HepG2 (cell line): ENCODE data around the gene RAC3. TPM values are rescaled to one million over a fixed set of nuclear protein-coding genes. Genes with fewer than 3 reads are reported as not detected.

Experiments used
- ETV5 ChIP-seq: IDR thresholded peaks from 2 replicates; pipeline ENCODE4 v1.6.1; 2018; ENCODE audit warnings: missing biosample characterization, missing genetic modification reagents, inconsistent platforms, borderline replicate concordance
- GFI1 ChIP-seq: sonication (generic); formaldehyde crosslinking; IDR thresholded peaks from 2 replicates; pipeline ENCODE4 v1.5.0; 2020; ENCODE audit warnings: missing genetic modification reagents, mild to moderate bottlenecking, borderline replicate concordance
- HOXD1 ChIP-seq: sonication (generic); formaldehyde crosslinking; IDR thresholded peaks from 2 replicates; pipeline ENCODE4 v1.5.0; 2020; ENCODE audit warnings: missing genetic modification reagents
- JUND ChIP-seq: sonication (generic); formaldehyde crosslinking; IDR thresholded peaks from 2 replicates; pipeline ENCODE4 v1.8.0; 2022; ENCODE audit warnings: mild to moderate bottlenecking, missing genetic modification reagents
- MAF1 ChIP-seq: sonication (generic); formaldehyde crosslinking; IDR thresholded peaks from 2 replicates; pipeline ENCODE4 v1.5.0; 2020; ENCODE audit warnings: missing genetic modification reagents, borderline replicate concordance
- PRPF4 ChIP-seq: fragments of 200-400 bp; formaldehyde crosslinking; IDR thresholded peaks from 2 replicates; pipeline ENCODE4 v1.6.1; 2016; ENCODE audit warnings: low read length, low read depth; ENCODE audit not compliant: poor library complexity, severe bottlenecking
- SP1 ChIP-seq, 2 experiments: fragments of 450-650 bp in 1 of 2; sonication (generic) in 1 of 2; formaldehyde crosslinking in 1 of 2; IDR thresholded peaks; 2 replicates each; pipeline versions ENCODE4 v1.4.0 to v1.6.1; 2016 to 2020; ENCODE audit warnings: missing genetic modification reagents in 1 of 2
- ZNF124 ChIP-seq: sonication (generic); formaldehyde crosslinking; IDR thresholded peaks from 2 replicates; pipeline ENCODE4 v1.4.0; 2020; ENCODE audit warnings: missing genetic modification reagents
- ZNF431 ChIP-seq: sonication (generic); formaldehyde crosslinking; IDR thresholded peaks from 2 replicates; pipeline ENCODE4 v1.9.0; 2022; ENCODE audit warnings: missing genetic modification reagents, low read depth, mild to moderate bottlenecking, borderline replicate concordance
- ZNF674 ChIP-seq: sonication (generic); formaldehyde crosslinking; IDR thresholded peaks from 2 replicates; pipeline ENCODE4 v1.5.0; 2020; ENCODE audit warnings: low read depth, mild to moderate bottlenecking, missing genetic modification reagents
- ZZZ3 ChIP-seq: sonication (generic); formaldehyde crosslinking; IDR thresholded peaks from 2 replicates; pipeline ENCODE4 v1.4.0; 2020; ENCODE audit warnings: missing genetic modification reagents, mild to moderate bottlenecking, borderline replicate concordance
- polyA plus RNA-seq, 8 experiments: library from polyadenylated mRNA; depleted of rRNA in 3 of 8; stranded (reverse) in 7 of 8; unstranded in 1 of 8; fragments of >200 nt; fragmentation: Illumina TruSeq in 4 of 8; extraction: Trizol in 4 of 8; gene quantifications; 2 replicates each; pipeline versions ENCODE4 v1.2.1 to v1.2.3, GENCODE V29; 2011 to 2016; ENCODE audit warnings: low read depth in 4 of 8, missing spikeins in 1 of 8, mixed read lengths in 1 of 8; ENCODE audit not compliant: insufficient read depth in 1 of 8
- total RNA-seq, 5 experiments: library from RNA; depleted of rRNA; stranded (reverse); fragments of >200 nt; fragmentation: Illumina TruSeq; extraction: Trizol; gene quantifications; 2 replicates each; pipeline ENCODE4 v1.2.3, GENCODE V29; 2016; ENCODE audit warnings: low read depth in 1 of 5
- TF ChIP-seq, protein P1 (sequence below): sonication (generic); formaldehyde crosslinking; IDR thresholded peaks from 2 replicates; pipeline ENCODE4 v1.8.0; 2022; ENCODE audit warnings: missing genetic modification reagents, mild to moderate bottlenecking, borderline replicate concordance
- TF ChIP-seq, protein P2 (sequence below): sonication (generic); formaldehyde crosslinking; IDR thresholded peaks from 2 replicates; pipeline ENCODE4 v1.5.1; 2020; ENCODE audit warnings: mild to moderate bottlenecking, missing genetic modification reagents, moderate library complexity
- TF ChIP-seq, protein P3 (sequence below), 2 experiments: sonication (generic) in 1 of 2; formaldehyde crosslinking in 1 of 2; IDR thresholded peaks; 2 replicates each; pipeline versions ENCODE4 v1.4.0 to v1.6.1; 2016 to 2020; ENCODE audit warnings: borderline replicate concordance in 1 of 2, low read depth in 1 of 2, mild to moderate bottlenecking in 1 of 2, missing genetic modification reagents in 1 of 2
- TF ChIP-seq, protein P4 (sequence below): sonication (generic); formaldehyde crosslinking; IDR thresholded peaks from 2 replicates; pipeline ENCODE4 v1.8.0; 2022; ENCODE audit warnings: mild to moderate bottlenecking, missing genetic modification reagents, moderate library complexity
- TF ChIP-seq, protein P5 (sequence below): sonication (generic); formaldehyde crosslinking; IDR thresholded peaks from 2 replicates; pipeline ENCODE4 v1.4.0; 2020; ENCODE audit warnings: mild to moderate bottlenecking, missing genetic modification reagents

RAC3 gene
- total and polyA plus RNA-seq, 2 of the 13 experiments (the other 11 are each of a cell fraction or from before 2014, with no cell fraction given) = 10.5 to 21.3 TPM

DNA sequence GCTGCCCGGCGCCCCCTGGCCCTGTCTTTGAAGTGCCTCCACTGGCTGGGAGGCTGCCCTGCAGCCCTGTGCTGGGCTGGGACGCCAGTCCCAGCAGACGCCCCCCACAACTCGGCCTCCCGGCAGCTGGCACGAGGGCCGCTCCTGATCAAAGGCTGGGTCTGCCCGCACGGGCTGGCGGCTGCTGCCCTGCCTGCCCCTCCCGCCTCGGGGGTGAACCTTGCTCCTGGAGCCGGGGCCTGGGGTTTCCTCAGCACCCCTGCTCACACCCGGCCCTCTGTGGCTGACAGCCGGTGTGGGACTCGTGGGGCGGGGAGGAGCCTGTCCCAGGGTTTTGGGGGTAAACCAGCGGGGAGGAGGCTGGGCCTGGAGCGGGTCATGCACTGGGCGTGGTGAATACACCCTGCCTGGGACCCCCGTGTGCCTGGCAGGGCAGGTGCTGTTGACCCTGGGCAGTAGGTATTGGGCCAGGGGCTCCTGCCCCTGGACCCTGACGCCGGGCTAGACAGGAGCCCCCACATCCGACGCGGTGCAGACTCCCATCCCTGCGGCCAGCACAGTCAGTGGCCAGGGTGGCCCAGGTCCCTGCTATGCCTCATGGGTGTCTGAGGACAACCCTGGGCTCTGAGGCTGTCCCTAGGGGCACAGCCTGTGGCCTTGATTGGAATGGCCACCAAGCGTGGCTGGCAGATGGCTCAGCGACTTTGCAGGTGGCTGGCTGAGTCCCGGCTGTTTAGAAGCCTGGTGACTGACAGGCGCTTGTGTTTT, 30.5 kb upstream of the RAC3 start (continued):
- TF ChIP-seq, protein P1, sequence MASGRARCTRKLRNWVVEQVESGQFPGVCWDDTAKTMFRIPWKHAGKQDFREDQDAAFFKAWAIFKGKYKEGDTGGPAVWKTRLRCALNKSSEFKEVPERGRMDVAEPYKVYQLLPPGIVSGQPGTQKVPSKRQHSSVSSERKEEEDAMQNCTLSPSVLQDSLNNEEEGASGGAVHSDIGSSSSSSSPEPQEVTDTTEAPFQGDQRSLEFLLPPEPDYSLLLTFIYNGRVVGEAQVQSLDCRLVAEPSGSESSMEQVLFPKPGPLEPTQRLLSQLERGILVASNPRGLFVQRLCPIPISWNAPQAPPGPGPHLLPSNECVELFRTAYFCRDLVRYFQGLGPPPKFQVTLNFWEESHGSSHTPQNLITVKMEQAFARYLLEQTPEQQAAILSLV (CRISPR knock-in tag) = no peak; the same call in none of the 2 replicates
- TF ChIP-seq SP1 (IDR thresholded peaks at IDR 0.05) (no peak), SP1 (CRISPR knock-in tag; IDR thresholded peaks at IDR 0.05) (peak; percentile 63), PRPF4 (no peak), HOXD1 (peak; percentile 78), ETV5 (peak; percentile 91), ZZZ3 (CRISPR knock-in tag) (no peak; the same call in 1 of the 2 replicates), GFI1 (CRISPR knock-in tag) (peak; percentile 81), JUND (CRISPR knock-in tag) (peak; percentile 80), ZNF674 (CRISPR knock-in tag) (no peak), ZNF124 (CRISPR knock-in tag) (peak; percentile 62; the same call in 1 of the 2 replicates), ZNF431 (CRISPR knock-in tag) (peak; percentile 89), MAF1 (CRISPR knock-in tag) (peak; percentile 75; the same call in 1 of the 2 replicates)
- TF ChIP-seq, protein P2, sequence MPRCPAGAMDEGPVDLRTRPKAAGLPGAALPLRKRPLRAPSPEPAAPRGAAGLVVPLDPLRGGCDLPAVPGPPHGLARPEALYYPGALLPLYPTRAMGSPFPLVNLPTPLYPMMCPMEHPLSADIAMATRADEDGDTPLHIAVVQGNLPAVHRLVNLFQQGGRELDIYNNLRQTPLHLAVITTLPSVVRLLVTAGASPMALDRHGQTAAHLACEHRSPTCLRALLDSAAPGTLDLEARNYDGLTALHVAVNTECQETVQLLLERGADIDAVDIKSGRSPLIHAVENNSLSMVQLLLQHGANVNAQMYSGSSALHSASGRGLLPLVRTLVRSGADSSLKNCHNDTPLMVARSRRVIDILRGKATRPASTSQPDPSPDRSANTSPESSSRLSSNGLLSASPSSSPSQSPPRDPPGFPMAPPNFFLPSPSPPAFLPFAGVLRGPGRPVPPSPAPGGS (CRISPR knock-in tag) = no peak; the same call in 1 of the 2 replicates
- TF ChIP-seq, protein P3, sequence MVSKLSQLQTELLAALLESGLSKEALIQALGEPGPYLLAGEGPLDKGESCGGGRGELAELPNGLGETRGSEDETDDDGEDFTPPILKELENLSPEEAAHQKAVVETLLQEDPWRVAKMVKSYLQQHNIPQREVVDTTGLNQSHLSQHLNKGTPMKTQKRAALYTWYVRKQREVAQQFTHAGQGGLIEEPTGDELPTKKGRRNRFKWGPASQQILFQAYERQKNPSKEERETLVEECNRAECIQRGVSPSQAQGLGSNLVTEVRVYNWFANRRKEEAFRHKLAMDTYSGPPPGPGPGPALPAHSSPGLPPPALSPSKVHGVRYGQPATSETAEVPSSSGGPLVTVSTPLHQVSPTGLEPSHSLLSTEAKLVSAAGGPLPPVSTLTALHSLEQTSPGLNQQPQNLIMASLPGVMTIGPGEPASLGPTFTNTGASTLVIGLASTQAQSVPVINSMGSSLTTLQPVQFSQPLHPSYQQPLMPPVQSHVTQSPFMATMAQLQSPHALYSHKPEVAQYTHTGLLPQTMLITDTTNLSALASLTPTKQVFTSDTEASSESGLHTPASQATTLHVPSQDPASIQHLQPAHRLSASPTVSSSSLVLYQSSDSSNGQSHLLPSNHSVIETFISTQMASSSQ (IDR thresholded peaks at IDR 0.05; ENCODE audit: low read depth) = no peak; the same call in 1 of the 2 replicates
- TF ChIP-seq, protein P3 (CRISPR knock-in tag; IDR thresholded peaks at IDR 0.05; ENCODE audit: borderline replicate concordance) = peak; percentile 79; the same call in 1 of the 2 replicates
- TF ChIP-seq, protein P4, sequence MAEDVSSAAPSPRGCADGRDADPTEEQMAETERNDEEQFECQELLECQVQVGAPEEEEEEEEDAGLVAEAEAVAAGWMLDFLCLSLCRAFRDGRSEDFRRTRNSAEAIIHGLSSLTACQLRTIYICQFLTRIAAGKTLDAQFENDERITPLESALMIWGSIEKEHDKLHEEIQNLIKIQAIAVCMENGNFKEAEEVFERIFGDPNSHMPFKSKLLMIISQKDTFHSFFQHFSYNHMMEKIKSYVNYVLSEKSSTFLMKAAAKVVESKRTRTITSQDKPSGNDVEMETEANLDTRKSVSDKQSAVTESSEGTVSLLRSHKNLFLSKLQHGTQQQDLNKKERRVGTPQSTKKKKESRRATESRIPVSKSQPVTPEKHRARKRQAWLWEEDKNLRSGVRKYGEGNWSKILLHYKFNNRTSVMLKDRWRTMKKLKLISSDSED (CRISPR knock-in tag) = peak; percentile 59; the same call in 1 of the 2 replicates
- TF ChIP-seq, protein P5, sequence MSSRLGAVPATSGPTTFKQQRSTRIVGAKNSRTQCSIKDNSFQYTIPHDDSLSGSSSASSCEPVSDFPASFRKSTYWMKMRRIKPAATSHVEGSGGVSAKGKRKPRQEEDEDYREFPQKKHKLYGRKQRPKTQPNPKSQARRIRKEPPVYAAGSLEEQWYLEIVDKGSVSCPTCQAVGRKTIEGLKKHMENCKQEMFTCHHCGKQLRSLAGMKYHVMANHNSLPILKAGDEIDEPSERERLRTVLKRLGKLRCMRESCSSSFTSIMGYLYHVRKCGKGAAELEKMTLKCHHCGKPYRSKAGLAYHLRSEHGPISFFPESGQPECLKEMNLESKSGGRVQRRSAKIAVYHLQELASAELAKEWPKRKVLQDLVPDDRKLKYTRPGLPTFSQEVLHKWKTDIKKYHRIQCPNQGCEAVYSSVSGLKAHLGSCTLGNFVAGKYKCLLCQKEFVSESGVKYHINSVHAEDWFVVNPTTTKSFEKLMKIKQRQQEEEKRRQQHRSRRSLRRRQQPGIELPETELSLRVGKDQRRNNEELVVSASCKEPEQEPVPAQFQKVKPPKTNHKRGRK (CRISPR knock-in tag) = peak; percentile 21; the same call in 1 of the 2 replicates
